IMR-90 (cell line): ENCODE measurements around the gene MMP8. TPM values are rescaled to one million over a fixed set of nuclear protein-coding genes. Genes with fewer than 3 reads are reported as not detected.
A peak's percentile ranks its signal among the peaks of the same experiment; 100 is the strongest.

Experiments
- ATAC-seq: fragments of 200-7000 bp; cut with Tn5 transposase; 2 replicates; pipeline ENCODE4 v1.9.1; 2020; ENCODE audit warnings: low read depth, mild to moderate bottlenecking, moderate library complexity
- BruUV-seq: library from RNA; stranded (reverse); fragments of 400-500 nt; replicated peaks from 2 replicates; lab custom pipeline; 2021; lab: Mats Ljungman, UMichigan
- CTCF ChIA-PET: fragments of 300-600 bp; formaldehyde crosslinking; extraction: SDS; loops from one replicate; lab custom pipeline; 2021; ENCODE audit warnings: antibody characterized with exemption; lab: Yijun Ruan, JAX
- POLR2A ChIA-PET: fragments of 300-600 bp; sonication (Branson Sonifier 250); formaldehyde crosslinking; loops from one replicate; lab custom pipeline; 2022; ENCODE audit warnings: antibody characterized with exemption; ENCODE audit not compliant: unreplicated experiment; lab: Charles Lee
- DNase-seq: peaks from one replicate; pipeline ENCODE4 v3.0.0; 2013
- H2AFZ ChIP-seq: replicated peaks from 2 replicates; pipeline ENCODE3; 2013; ENCODE audit warnings: low read length, mild to moderate bottlenecking; ENCODE audit not compliant: poor library complexity
- H2AK5ac ChIP-seq: 2 replicates; pipeline ENCODE4 v1.6.1; 2013; ENCODE audit warnings: low read depth, low read length, inconsistent platforms
- H2AK9ac ChIP-seq: replicated peaks from 2 replicates; pipeline ENCODE3; 2013; ENCODE audit warnings: mild to moderate bottlenecking, low read depth, low read length, moderate library complexity; ENCODE audit not compliant: poor library complexity
- H2BK120ac ChIP-seq: 2 replicates; pipeline ENCODE4 v1.6.1; 2013; ENCODE audit warnings: low read depth, low read length, inconsistent platforms
- H2BK15ac ChIP-seq: 3 replicates; pipeline ENCODE4 v1.6.1; 2013; ENCODE audit warnings: low read depth, low read length, inconsistent platforms
- H2BK20ac ChIP-seq: 2 replicates; pipeline ENCODE4 v1.6.1; 2013; ENCODE audit warnings: low read depth, mild to moderate bottlenecking, inconsistent platforms, low read length, moderate library complexity
- H2BK5ac ChIP-seq: 2 replicates; pipeline ENCODE4 v1.6.1; 2013; ENCODE audit warnings: mild to moderate bottlenecking, low read depth, low read length, inconsistent platforms; ENCODE audit not compliant: poor library complexity, severe bottlenecking
- H3K14ac ChIP-seq: replicated peaks from 2 replicates; pipeline ENCODE4 v1.6.1; 2013; ENCODE audit warnings: low read depth, low read length, inconsistent platforms
- H3K18ac ChIP-seq: 2 replicates; pipeline ENCODE4 v1.6.1; 2013; ENCODE audit warnings: low read depth, low read length, control low read depth
- H3K23ac ChIP-seq: 2 replicates; pipeline ENCODE4 v1.6.1; 2013; ENCODE audit warnings: low read depth, low read length, inconsistent platforms
- H3K27ac ChIP-seq: 2 replicates; pipeline ENCODE4 v1.5.1; 2013; ENCODE audit warnings: mild to moderate bottlenecking, control low read depth, low read length; ENCODE audit not compliant: insufficient read depth
- H3K27me3 ChIP-seq: 2 replicates; pipeline ENCODE4 v1.6.1; 2013; ENCODE audit warnings: low read length; ENCODE audit not compliant: control insufficient read depth, insufficient read depth
- H3K36me3 ChIP-seq: 2 replicates; pipeline ENCODE4 v1.6.1; 2013; ENCODE audit warnings: low read length, mixed read lengths; ENCODE audit not compliant: control insufficient read depth, insufficient read depth
- H3K4ac ChIP-seq: 2 replicates; pipeline ENCODE4 v1.6.1; 2013; ENCODE audit warnings: low read depth, low read length, inconsistent platforms
- H3K4me1 ChIP-seq: 2 replicates; pipeline ENCODE4 v1.6.1; 2013; ENCODE audit warnings: low read length, mixed read lengths; ENCODE audit not compliant: control insufficient read depth, insufficient read depth
- H3K4me2 ChIP-seq: 2 replicates; pipeline ENCODE4 v1.6.1; 2013; ENCODE audit warnings: low read depth, mild to moderate bottlenecking, control low read depth, low read length, moderate library complexity
- H3K4me3 ChIP-seq: 2 replicates; pipeline ENCODE4 v1.5.1; 2013; ENCODE audit warnings: low read depth, mild to moderate bottlenecking, control low read depth, low read length, moderate library complexity; ENCODE audit not compliant: insufficient read depth
- H3K56ac ChIP-seq: 2 replicates; pipeline ENCODE4 v1.6.1; 2013; ENCODE audit warnings: low read length, inconsistent platforms; ENCODE audit not compliant: insufficient read depth; ENCODE audit errors: extremely low read depth
- H3K79me1 ChIP-seq, 2 experiments: 2 replicates each; pipeline ENCODE4 v1.6.1; 2013; ENCODE audit warnings: low read length in 2 of 2, inconsistent platforms in 1 of 2, low read depth in 1 of 2
- H3K9ac ChIP-seq: 2 replicates; pipeline ENCODE4 v1.6.1; 2013; ENCODE audit warnings: low read depth, low read length, control low read depth
- H3K9me1 ChIP-seq: 2 replicates; pipeline ENCODE4 v1.6.1; 2013; ENCODE audit warnings: low read length, inconsistent platforms; ENCODE audit not compliant: insufficient read depth
- H3K9me3 ChIP-seq: 2 replicates; pipeline ENCODE4 v1.6.1; 2013; ENCODE audit warnings: low read length; ENCODE audit not compliant: control insufficient read depth, insufficient read depth
- H4K20me1 ChIP-seq: 2 replicates; pipeline ENCODE4 v1.6.1; 2013; ENCODE audit warnings: low read length, inconsistent platforms; ENCODE audit not compliant: insufficient read depth
- H4K5ac ChIP-seq: 2 replicates; pipeline ENCODE4 v1.6.1; 2013; ENCODE audit warnings: mild to moderate bottlenecking, low read depth, low read length, control low read depth
- H4K8ac ChIP-seq, 2 experiments: 2 replicates each; pipeline ENCODE4 v1.6.1; 2013; ENCODE audit warnings: low read depth in 2 of 2, low read length in 2 of 2, control low read depth in 1 of 2, inconsistent platforms in 1 of 2
- H4K91ac ChIP-seq: 2 replicates; pipeline ENCODE4 v1.6.1; 2013; ENCODE audit warnings: low read depth, low read length, inconsistent platforms; ENCODE audit not compliant: insufficient read depth
- BHLHE40 ChIP-seq: fragments of 150-350 bp; IDR thresholded peaks from 2 replicates; pipeline ENCODE4 v1.6.1; 2016; ENCODE audit warnings: mild to moderate bottlenecking, low read depth, low read length
- CEBPB ChIP-seq: IDR thresholded peaks from 2 replicates; pipeline ENCODE4 v1.6.1; 2012; ENCODE audit warnings: low read depth, low read length, improper control_type of control experiment
- CHD1 ChIP-seq: IDR thresholded peaks from 2 replicates; pipeline ENCODE4 v1.6.1; 2012; ENCODE audit warnings: low read depth, low read length, improper control_type of control experiment
- FOS ChIP-seq: fragments of 150-350 bp; IDR thresholded peaks from 2 replicates; pipeline ENCODE4 v1.6.1; 2016; ENCODE audit warnings: low read depth, low read length
- MAFK ChIP-seq: IDR thresholded peaks from 2 replicates; pipeline ENCODE4 v1.6.1; 2012; ENCODE audit warnings: low read depth, low read length, improper control_type of control experiment
- MXI1 ChIP-seq: IDR thresholded peaks from 2 replicates; pipeline ENCODE4 v1.6.1; 2012; ENCODE audit warnings: low read depth, mild to moderate bottlenecking, low read length, moderate library complexity, borderline replicate concordance
- NFE2L2 ChIP-seq: fragments of 150-350 bp; IDR thresholded peaks from 2 replicates; pipeline ENCODE4 v1.6.1; 2016; ENCODE audit warnings: low read depth, mild to moderate bottlenecking, low read length
- POLR2A ChIP-seq: IDR thresholded peaks from 2 replicates; pipeline ENCODE4 v1.6.1; 2012; ENCODE audit warnings: mild to moderate bottlenecking, low read depth, low read length
- RCOR1 ChIP-seq: IDR thresholded peaks from 2 replicates; pipeline ENCODE4 v1.6.1; 2012; ENCODE audit warnings: mild to moderate bottlenecking, low read length, improper control_type of control experiment; ENCODE audit not compliant: insufficient replicate concordance
- RFX5 ChIP-seq: IDR thresholded peaks from 2 replicates; pipeline ENCODE4 v1.8.0; 2012; ENCODE audit warnings: low read depth, mild to moderate bottlenecking, low read length, moderate library complexity
- SMC3 ChIP-seq: fragments of 150-350 bp; IDR thresholded peaks from 2 replicates; pipeline ENCODE4 v1.6.1; 2016; ENCODE audit warnings: low read depth, mild to moderate bottlenecking, antibody characterized with exemption, low read length, moderate library complexity
- WGBS, 2 experiments: methylation state at CpG; one replicate each; pipeline versions ENCODE4 v1.1.5 to v1.1.7; 2013; ENCODE audit warnings: missing lambda C conversion rate in 2 of 2; ENCODE audit not compliant: insufficient read length in 1 of 2; ENCODE audit errors: extremely low coverage in 2 of 2; 5-methylcytosine and 5-hydroxymethylcytosine counted together
- dilution Hi-C: fragments of 300-500 bp; cut with HindIII; formaldehyde crosslinking; loops from one replicate; pipeline ENCODE4 v1.14.3; 2018; ENCODE audit warnings: low sequenced_read_pairs; ENCODE audit not compliant: unreplicated experiment
- in situ Hi-C: fragments of 300-500 bp; cut with MboI; formaldehyde crosslinking; loops from 3 replicates; pipeline ENCODE4 v1.14.3; 2019; ENCODE audit warnings: low sequenced_read_pairs, inconsistent platforms, mixed read lengths
- intact Hi-C: fragments of 100-400 bp; cut with micrococcal nuclease; formaldehyde crosslinking; loops from 2 replicates; pipeline ENCODE4 v1.10.0; 2022
- polyA plus RNA-seq, 3 experiments: library from polyadenylated mRNA; depleted of rRNA; stranded (reverse); fragments of >200 nt; gene quantifications; 2 replicates each; pipeline ENCODE4 v1.2.3, GENCODE V29; 2012; ENCODE audit warnings: low replicate concordance in 1 of 3
- total RNA-seq: library from RNA; depleted of rRNA; stranded (reverse); fragments of >200 nt; gene quantifications from 2 replicates; pipeline ENCODE4 v1.2.3, GENCODE V29; 2012
- TF ChIP-seq, protein P1 (sequence below): fragments of 150-350 bp; IDR thresholded peaks from 2 replicates; pipeline ENCODE4 v1.6.1; 2016; ENCODE audit warnings: low read depth, mild to moderate bottlenecking, low read length, moderate library complexity, borderline replicate concordance

The MMP8 gene
- total and polyA plus RNA-seq, 2 of the 4 experiments (the other 2 are of a cell fraction) = 0.05 to 0.18 TPM

DNA sequence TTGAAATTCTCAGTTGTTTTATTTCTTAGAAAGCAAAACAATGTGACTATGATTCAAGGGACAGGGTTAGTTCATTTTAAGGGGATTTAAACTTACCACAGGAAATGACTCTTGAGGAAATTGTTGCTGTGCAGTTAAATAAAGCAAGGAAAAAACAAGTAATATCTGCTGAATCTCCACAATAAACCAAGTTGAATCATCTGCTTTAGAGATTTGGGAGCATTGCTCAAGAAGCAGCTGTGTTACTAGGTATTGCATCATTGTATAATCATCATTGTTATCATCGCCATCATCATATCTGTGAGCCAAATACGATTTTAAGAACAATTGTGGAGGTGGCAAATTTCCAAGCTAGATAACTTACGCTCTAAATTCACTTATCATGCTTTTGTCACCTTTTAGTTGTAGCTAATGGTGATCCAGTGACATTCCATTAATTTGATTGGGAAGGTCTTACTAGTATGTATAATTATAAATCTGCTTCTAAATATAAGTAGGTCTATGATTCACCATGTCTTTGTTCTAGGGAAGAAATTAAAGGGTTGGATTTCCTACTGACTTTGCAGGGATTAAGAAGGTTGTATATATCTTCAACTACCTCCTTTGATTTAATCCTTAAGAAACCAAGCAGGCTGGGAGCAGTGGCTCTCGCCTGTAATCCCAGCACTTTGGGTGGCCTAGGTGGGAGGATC, 35.7 kb upstream of the MMP8 start (continued):
- peak; percentile 28; the same call in 1 of the 2 replicates for TF ChIP-seq BHLHE40

DNA sequence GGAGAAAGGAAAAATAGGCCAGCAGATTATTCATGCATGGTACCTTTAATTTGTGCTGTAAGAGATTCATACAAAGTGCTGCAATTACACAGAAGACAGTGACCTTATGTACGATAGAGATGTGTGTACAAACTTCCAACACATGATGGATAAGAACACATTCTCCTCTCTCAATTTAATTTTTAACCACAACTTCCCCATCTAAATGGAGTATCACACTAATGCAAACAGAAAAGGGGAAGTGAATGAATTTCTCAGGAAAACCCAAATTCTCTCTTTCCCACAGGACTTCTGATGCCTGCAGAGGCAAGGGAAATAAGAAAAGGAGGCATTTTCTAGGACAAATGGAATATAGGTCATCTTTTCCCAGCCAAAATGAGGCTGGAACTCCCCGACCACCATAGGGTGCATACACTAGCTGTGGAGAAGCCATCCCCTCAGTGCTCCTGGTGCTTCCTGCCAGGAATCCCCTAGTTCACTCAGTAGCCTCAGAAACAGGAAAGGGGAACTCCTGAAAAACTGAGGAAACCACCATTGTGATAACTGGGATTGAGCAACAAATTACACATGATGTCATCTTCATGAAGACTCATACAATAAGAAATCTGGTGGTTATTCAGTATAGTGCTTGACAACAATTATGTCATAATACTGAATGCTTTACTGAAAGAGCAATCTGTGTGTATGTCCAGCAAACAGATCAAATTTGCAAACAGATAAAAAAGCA, 33.2 kb upstream of the MMP8 start:
- no peak for TF ChIP-seq MXI1
- no peak for TF ChIP-seq SMC3
- TF ChIP-seq, protein P1, sequence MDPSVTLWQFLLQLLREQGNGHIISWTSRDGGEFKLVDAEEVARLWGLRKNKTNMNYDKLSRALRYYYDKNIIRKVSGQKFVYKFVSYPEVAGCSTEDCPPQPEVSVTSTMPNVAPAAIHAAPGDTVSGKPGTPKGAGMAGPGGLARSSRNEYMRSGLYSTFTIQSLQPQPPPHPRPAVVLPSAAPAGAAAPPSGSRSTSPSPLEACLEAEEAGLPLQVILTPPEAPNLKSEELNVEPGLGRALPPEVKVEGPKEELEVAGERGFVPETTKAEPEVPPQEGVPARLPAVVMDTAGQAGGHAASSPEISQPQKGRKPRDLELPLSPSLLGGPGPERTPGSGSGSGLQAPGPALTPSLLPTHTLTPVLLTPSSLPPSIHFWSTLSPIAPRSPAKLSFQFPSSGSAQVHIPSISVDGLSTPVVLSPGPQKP = no peak
- no peak for TF ChIP-seq BHLHE40
- 0 out of 2 replicates have a peak, but pooled peaks have one; percentile 44 for TF ChIP-seq FOS
- no peak for TF ChIP-seq NFE2L2
- TF ChIP-seq MAFK = no peak
- TF ChIP-seq RFX5 = no peak; the same call in 1 of the 2 replicates
- no peak for TF ChIP-seq CHD1
- TF ChIP-seq CEBPB = peak; percentile 96
- TF ChIP-seq POLR2A = no peak
- no peak for TF ChIP-seq RCOR1
- Histone ChIP-seq H3K27me3 (peaks cover 19% of the 10 kb centered on the region), H3K4ac (no peak overlapping the region), H4K20me1 (no peaks in the 10 kb centered on the region), H2BK20ac (no peak overlapping the region), H2BK5ac (no peak overlapping the region), H4K91ac (no peak overlapping the region), H3K4me3 (no peak overlapping the region), H2BK120ac (no peak overlapping the region), H3K14ac (no peak overlapping the region), H3K56ac (no peak overlapping the region), H3K9me3 (no peaks in the 10 kb centered on the region), H3K9me1 (no peaks in the 10 kb centered on the region), H3K23ac (no peak overlapping the region), H2AFZ (no peak overlapping the region), H2BK15ac (no peak overlapping the region), H3K4me1 (peaks cover 3% of the 10 kb centered on the region; the same call in 1 of the 2 replicates), H3K36me3 (no peaks in the 10 kb centered on the region), H3K18ac (no peak overlapping the region), H3K27ac (no peak overlapping the region), H3K79me1 (no peaks in the 10 kb centered on the region), H2AK9ac (no peak overlapping the region), H4K8ac (no peak overlapping the region), H4K5ac (no peak overlapping the region), H3K4me2 (no peak overlapping the region), H3K9ac (no peak overlapping the region), H2AK5ac (no peak overlapping the region)
- WGBS, 2 experiments = no CpG with 5 or more reads among the region's 2 CpGs
- DNase-seq (peak; percentile 89), ATAC-seq (peak; percentile 22; the same call in 1 of the 2 replicates)
- intact Hi-C loops = no loop called here
- no TSS peak for BruUV-seq
- ChIA-PET POLR2A (no interaction called here), CTCF (interaction anchor here (0.7 kb wide), 1 partner anchor 759 kb away, joined by 4 read pairs; no protein-coding TSS in a partner anchor)
- dilution Hi-C loops = no loop called here
- in situ Hi-C loops = no loop called here
